Measurements from ENCODE around the gene DDR1. TPM values are rescaled to one million over a fixed set of nuclear protein-coding genes. Genes with fewer than 3 reads are reported as not detected.

Gene DDR1
- 21.1 TPM for polyA plus RNA-seq (2012; ENCODE audit: insufficient read length, low read depth)

DNA sequence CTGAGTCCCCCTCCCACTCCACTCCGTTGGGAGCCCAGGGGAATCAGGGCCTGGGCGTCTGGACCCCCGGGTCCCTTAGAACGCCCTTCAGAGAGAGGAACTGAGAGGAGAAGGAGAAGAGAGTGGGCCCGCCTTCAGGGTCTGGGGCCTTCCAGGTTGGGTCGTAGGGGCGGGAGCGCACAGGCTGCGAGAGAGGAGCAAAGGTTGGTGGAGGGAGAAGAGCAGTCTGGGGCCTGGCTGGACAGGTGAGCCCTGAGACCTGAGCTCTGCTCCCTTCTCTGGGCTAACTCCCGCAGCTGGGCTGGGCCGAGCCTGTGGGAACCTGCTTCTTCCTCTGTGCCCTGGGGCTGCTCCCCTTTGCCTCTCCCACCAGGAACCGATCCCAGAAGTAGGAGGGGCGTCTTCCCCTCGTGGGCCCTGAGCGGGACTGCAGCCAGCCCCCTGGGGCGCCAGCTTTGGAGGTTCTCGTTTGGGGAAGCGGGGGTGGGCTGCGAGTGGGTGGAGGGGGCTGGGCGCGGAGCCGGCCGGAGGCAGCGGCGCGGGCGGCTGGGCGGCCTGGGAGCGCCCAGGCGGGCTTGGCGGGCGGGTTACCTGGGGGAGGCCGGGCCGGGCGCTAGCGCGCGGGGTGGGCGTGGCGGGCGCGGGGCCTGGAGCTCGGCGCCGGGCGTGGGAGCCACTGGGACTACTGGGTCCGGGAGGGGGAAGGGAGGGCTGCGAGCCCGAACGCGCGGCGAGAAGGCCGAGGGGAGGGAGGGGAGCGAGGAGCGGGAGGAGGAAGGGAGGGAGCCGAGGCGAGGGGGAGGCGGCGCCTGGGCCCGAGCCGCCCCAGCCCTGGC lies at the start of gene DDR1:
Gene DDR1 (plus strand): TSS at position 835 of the 836 bp plus-strand sequence. CDS start 4,211 bp downstream, outside the sequence.
- TF ChIP-seq SIN3A (IDR thresholded peaks at IDR 0.05; ENCODE audit: borderline replicate concordance, insufficient read depth, low read length) (no peak), FOXP2 (optimal IDR thresholded peaks at IDR 0.05; ENCODE audit: borderline replicate concordance, extremely low read depth, extremely low read length, insufficient read depth) (peak; percentile 8)

DNA sequence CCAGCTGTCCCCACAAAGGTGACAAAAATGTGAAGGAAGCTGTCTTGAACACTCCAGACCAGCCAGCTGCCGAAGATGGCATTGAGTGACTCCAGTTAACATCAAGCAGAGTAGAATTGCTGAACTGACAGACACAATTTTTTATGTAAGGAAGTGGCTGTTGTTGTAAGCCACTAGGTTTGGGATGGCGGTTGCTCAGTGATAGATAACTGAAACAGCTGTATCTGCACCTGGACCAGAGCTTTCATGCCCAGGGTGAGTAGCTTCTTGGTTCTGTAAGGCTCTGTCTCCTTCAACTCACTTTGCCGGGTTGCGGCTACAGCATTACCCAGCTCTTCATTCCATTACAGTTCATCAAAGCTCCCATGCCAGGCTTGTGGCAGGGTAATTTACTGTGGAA lies 49.7 kb upstream of the DDR1 start:
- TF ChIP-seq SIN3A (IDR thresholded peaks at IDR 0.05; ENCODE audit: borderline replicate concordance, insufficient read depth, low read length), result no peak
- no peak for TF ChIP-seq TAF1 (IDR thresholded peaks at IDR 0.05; ENCODE audit: borderline replicate concordance, insufficient read depth, low read length)
- TF ChIP-seq POLR2AphosphoS5 (IDR thresholded peaks at IDR 0.05; ENCODE audit: low read depth, low read length), result no peak
- TF ChIP-seq, protein P1, sequence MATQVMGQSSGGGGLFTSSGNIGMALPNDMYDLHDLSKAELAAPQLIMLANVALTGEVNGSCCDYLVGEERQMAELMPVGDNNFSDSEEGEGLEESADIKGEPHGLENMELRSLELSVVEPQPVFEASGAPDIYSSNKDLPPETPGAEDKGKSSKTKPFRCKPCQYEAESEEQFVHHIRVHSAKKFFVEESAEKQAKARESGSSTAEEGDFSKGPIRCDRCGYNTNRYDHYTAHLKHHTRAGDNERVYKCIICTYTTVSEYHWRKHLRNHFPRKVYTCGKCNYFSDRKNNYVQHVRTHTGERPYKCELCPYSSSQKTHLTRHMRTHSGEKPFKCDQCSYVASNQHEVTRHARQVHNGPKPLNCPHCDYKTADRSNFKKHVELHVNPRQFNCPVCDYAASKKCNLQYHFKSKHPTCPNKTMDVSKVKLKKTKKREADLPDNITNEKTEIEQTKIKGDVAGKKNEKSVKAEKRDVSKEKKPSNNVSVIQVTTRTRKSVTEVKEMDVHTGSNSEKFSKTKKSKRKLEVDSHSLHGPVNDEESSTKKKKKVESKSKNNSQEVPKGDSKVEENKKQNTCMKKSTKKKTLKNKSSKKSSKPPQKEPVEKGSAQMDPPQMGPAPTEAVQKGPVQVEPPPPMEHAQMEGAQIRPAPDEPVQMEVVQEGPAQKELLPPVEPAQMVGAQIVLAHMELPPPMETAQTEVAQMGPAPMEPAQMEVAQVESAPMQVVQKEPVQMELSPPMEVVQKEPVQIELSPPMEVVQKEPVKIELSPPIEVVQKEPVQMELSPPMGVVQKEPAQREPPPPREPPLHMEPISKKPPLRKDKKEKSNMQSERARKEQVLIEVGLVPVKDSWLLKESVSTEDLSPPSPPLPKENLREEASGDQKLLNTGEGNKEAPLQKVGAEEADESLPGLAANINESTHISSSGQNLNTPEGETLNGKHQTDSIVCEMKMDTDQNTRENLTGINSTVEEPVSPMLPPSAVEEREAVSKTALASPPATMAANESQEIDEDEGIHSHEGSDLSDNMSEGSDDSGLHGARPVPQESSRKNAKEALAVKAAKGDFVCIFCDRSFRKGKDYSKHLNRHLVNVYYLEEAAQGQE (IDR thresholded peaks at IDR 0.05; ENCODE audit: insufficient read depth in 1 of 2, low read depth in 2 of 2, low read length in 2 of 2), result no peak
- TF ChIP-seq FOXP2 (optimal IDR thresholded peaks at IDR 0.05; ENCODE audit: borderline replicate concordance, extremely low read depth, extremely low read length, insufficient read depth), result no peak

DNA sequence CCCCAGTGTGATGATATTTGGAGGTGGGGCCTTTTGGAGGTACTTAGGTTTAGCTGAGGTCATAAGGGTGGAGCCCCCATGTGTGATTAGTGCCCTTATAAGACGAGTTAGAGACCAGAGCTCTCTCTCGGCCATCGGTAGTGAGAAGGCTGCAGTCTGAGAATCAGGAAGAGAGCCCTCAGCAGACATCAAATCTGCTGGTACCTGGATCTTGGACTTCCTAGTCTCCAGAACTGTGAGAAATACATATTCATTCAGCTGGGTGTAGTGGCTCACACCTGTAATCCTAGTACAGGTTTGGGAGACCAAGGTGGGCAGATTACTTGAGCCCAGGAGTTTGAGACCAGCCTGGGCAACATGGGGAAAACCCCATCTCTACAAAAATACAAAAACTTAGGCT lies 48.7 kb upstream of the DDR1 start:
- TF ChIP-seq FOXP2 (optimal IDR thresholded peaks at IDR 0.05; ENCODE audit: borderline replicate concordance, extremely low read depth, extremely low read length, insufficient read depth) (no peak), TAF1 (IDR thresholded peaks at IDR 0.05; ENCODE audit: borderline replicate concordance, insufficient read depth, low read length) (no peak), POLR2AphosphoS5 (IDR thresholded peaks at IDR 0.05; ENCODE audit: low read depth, low read length) (no peak), SIN3A (IDR thresholded peaks at IDR 0.05; ENCODE audit: borderline replicate concordance, insufficient read depth, low read length) (no peak)
- TF ChIP-seq, protein P1 (IDR thresholded peaks at IDR 0.05; ENCODE audit: insufficient read depth in 1 of 2, low read depth in 2 of 2, low read length in 2 of 2), result no peak

DNA sequence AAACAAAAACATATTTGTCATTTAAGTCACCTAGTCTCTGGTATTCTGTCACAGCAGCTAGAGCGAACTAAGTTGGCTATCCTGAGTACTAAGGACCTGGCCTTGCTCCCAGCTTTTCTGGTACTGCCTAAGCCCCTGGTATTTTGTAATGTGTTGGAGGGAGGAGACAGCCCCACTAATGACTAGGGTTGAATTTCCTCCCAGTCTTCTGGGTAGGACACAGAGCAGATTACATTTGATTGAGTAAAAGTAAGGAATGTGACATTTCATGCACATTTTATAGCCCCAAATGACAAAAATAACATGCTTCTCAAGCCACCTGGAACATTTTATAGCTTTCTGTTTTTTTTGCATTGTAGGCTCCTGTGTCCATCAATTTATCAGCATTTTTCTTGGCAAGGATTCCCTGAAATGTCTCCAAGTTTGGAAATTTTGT lies 47.9 kb upstream of the DDR1 start:
- no peak for TF ChIP-seq TAF1 (IDR thresholded peaks at IDR 0.05; ENCODE audit: borderline replicate concordance, insufficient read depth, low read length)

DNA sequence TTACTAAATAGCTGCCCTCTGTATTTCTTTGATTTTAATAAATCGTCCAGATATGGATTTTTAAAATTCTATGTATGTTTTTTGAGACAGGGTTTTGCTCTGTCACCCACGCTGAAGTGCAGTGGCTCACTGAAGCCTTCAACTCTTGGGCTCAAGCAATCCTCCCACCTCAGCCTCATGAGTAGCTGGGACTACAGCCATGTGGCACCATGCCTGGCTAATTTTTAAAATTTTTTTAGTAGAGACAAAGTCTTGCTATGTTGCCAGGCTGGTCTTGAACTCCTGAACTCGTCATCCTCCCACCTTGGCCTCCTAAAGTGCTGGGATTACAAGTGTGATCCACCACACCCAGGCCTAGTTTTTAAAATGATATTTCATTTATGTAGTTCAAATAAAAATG lies 47.4 kb upstream of the DDR1 start:
- TF ChIP-seq TAF1 (IDR thresholded peaks at IDR 0.05; ENCODE audit: borderline replicate concordance, insufficient read depth, low read length) (no peak), SIN3A (IDR thresholded peaks at IDR 0.05; ENCODE audit: borderline replicate concordance, insufficient read depth, low read length) (no peak), POLR2AphosphoS5 (IDR thresholded peaks at IDR 0.05; ENCODE audit: low read depth, low read length) (no peak), FOXP2 (optimal IDR thresholded peaks at IDR 0.05; ENCODE audit: borderline replicate concordance, extremely low read depth, extremely low read length, insufficient read depth) (no peak)
- TF ChIP-seq, protein P1 (IDR thresholded peaks at IDR 0.05; ENCODE audit: insufficient read depth in 1 of 2, low read depth in 2 of 2, low read length in 2 of 2), result no peak

DNA sequence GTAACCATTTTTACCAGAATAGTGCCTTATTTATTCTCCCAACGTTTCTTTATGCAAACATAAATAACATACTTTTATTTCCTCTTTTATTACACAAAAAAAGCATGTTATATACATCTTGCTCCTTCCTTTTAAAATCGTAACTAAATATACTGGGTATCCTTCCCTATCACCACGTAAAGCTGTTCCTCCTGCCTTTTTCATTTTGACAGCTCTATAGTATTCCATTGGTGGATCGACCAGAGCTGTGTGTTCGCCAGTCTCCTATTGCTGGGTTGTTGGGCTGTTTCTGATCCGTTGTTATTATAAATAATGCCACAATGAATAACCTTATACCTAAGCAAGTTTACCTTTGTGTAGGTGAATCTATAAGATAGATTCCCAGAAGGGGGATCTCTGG lies 46.9 kb upstream of the DDR1 start:
- no peak for TF ChIP-seq POLR2AphosphoS5 (IDR thresholded peaks at IDR 0.05; ENCODE audit: low read depth, low read length)
- no peak for TF ChIP-seq SIN3A (IDR thresholded peaks at IDR 0.05; ENCODE audit: borderline replicate concordance, insufficient read depth, low read length)
- no peak for TF ChIP-seq TAF1 (IDR thresholded peaks at IDR 0.05; ENCODE audit: borderline replicate concordance, insufficient read depth, low read length)
- TF ChIP-seq FOXP2 (optimal IDR thresholded peaks at IDR 0.05; ENCODE audit: borderline replicate concordance, extremely low read depth, extremely low read length, insufficient read depth), result no peak
- TF ChIP-seq, protein P1 (IDR thresholded peaks at IDR 0.05; ENCODE audit: insufficient read depth in 1 of 2, low read depth in 2 of 2, low read length in 2 of 2), result no peak
